Panc1 (cell line): ENCODE data around the gene CACNA1I.

Experiments used
- POLR2AphosphoS5 ChIP-seq: IDR thresholded peaks from 2 replicates; pipeline ENCODE4 v1.6.1; 2012; ENCODE audit warnings: mild to moderate bottlenecking, low read depth, low read length, moderate library complexity
- SIN3A ChIP-seq: IDR thresholded peaks from 2 replicates; pipeline ENCODE4 v1.6.1; 2012; ENCODE audit warnings: low read depth, mild to moderate bottlenecking, low read length, moderate library complexity, borderline replicate concordance; ENCODE audit not compliant: insufficient read depth
- TF ChIP-seq, protein P1 (sequence below): fragments of 450-650 bp; IDR thresholded peaks from 2 replicates; pipeline ENCODE4 v1.5.1; 2017; ENCODE audit warnings: mild to moderate bottlenecking
- TF ChIP-seq, protein P2 (sequence below), 2 experiments: IDR thresholded peaks; 2 replicates each; pipeline ENCODE4 v1.6.1; 2011 to 2012; ENCODE audit warnings: low read depth in 2 of 2, control low read depth in 1 of 2, low read length in 1 of 2, mild to moderate bottlenecking in 1 of 2, moderate library complexity in 1 of 2; ENCODE audit not compliant: insufficient read depth in 1 of 2

DNA sequence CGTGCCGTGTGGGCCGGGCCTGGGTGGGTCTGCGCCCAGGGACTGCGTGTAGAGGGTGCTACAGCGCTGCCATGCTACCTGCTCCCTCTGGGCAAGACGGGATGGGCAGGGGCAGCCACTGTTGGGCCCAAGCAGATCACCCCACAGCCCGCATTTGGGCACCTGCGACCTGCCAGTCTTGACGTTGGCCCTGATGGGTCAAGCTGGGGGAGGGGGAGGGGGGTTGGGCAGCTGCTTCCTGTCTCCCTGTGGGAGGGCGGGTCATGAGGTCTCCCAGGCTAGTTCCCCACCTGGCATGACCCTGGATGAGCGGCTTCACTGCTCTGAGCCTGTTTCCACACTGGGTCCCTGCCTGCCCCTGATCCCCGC lies 35.2 kb upstream of the CACNA1I start:
- TF ChIP-seq POLR2AphosphoS5 (no peak), SIN3A (no peak)
- TF ChIP-seq, protein P1, sequence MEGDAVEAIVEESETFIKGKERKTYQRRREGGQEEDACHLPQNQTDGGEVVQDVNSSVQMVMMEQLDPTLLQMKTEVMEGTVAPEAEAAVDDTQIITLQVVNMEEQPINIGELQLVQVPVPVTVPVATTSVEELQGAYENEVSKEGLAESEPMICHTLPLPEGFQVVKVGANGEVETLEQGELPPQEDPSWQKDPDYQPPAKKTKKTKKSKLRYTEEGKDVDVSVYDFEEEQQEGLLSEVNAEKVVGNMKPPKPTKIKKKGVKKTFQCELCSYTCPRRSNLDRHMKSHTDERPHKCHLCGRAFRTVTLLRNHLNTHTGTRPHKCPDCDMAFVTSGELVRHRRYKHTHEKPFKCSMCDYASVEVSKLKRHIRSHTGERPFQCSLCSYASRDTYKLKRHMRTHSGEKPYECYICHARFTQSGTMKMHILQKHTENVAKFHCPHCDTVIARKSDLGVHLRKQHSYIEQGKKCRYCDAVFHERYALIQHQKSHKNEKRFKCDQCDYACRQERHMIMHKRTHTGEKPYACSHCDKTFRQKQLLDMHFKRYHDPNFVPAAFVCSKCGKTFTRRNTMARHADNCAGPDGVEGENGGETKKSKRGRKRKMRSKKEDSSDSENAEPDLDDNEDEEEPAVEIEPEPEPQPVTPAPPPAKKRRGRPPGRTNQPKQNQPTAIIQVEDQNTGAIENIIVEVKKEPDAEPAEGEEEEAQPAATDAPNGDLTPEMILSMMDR, result no peak
- TF ChIP-seq, protein P2, sequence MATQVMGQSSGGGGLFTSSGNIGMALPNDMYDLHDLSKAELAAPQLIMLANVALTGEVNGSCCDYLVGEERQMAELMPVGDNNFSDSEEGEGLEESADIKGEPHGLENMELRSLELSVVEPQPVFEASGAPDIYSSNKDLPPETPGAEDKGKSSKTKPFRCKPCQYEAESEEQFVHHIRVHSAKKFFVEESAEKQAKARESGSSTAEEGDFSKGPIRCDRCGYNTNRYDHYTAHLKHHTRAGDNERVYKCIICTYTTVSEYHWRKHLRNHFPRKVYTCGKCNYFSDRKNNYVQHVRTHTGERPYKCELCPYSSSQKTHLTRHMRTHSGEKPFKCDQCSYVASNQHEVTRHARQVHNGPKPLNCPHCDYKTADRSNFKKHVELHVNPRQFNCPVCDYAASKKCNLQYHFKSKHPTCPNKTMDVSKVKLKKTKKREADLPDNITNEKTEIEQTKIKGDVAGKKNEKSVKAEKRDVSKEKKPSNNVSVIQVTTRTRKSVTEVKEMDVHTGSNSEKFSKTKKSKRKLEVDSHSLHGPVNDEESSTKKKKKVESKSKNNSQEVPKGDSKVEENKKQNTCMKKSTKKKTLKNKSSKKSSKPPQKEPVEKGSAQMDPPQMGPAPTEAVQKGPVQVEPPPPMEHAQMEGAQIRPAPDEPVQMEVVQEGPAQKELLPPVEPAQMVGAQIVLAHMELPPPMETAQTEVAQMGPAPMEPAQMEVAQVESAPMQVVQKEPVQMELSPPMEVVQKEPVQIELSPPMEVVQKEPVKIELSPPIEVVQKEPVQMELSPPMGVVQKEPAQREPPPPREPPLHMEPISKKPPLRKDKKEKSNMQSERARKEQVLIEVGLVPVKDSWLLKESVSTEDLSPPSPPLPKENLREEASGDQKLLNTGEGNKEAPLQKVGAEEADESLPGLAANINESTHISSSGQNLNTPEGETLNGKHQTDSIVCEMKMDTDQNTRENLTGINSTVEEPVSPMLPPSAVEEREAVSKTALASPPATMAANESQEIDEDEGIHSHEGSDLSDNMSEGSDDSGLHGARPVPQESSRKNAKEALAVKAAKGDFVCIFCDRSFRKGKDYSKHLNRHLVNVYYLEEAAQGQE (IDR thresholded peaks at IDR 0.05; ENCODE audit: insufficient read depth in 1 of 2, low read depth in 2 of 2, low read length in 1 of 2), result no peak
